GM12878 (cell line): ENCODE data around the gene RASGEF1B.

Source experiments
- CEBPB ChIP-seq, 2 experiments: fragments of 150-350 bp in 1 of 2; IDR thresholded peaks; 2 replicates each; pipeline ENCODE4 v1.6.1; 2012 to 2014; ENCODE audit warnings: low read depth in 2 of 2, low read length in 2 of 2, borderline replicate concordance in 1 of 2, inconsistent platforms in 1 of 2
- CTCF ChIP-seq, 3 experiments: IDR thresholded peaks in 2 of 3; conservative IDR thresholded peaks in 1 of 3; 2 replicates each; pipeline ENCODE4 v1.5.1; 2011; ENCODE audit warnings: low read depth in 3 of 3, low read length in 3 of 3, mild to moderate bottlenecking in 3 of 3, control low read depth in 2 of 3, moderate library complexity in 2 of 3, inconsistent platforms in 1 of 3, mixed read lengths in 1 of 3; ENCODE audit not compliant: control insufficient read depth in 2 of 3, insufficient read depth in 1 of 3; ENCODE audit errors: extremely low read depth in 1 of 3
- EP300 ChIP-seq, 2 experiments: fragments of 150-350 bp in 1 of 2; IDR thresholded peaks; 2 replicates each; pipeline ENCODE4 v1.6.1; 2011 to 2012; ENCODE audit warnings: low read depth in 2 of 2, low read length in 2 of 2, borderline replicate concordance in 1 of 2, improper control_type of control experiment in 1 of 2, inconsistent platforms in 1 of 2; ENCODE audit not compliant: control insufficient read depth in 1 of 2
- IKZF1 ChIP-seq: fragments of 450-650 bp; conservative IDR thresholded peaks from 2 replicates; pipeline ENCODE4 v1.6.1; 2017; ENCODE audit warnings: antibody characterized with exemption, mild to moderate bottlenecking
- NFYB ChIP-seq: IDR thresholded peaks from 2 replicates; pipeline ENCODE4 v1.6.1; 2011; ENCODE audit warnings: low read depth, mild to moderate bottlenecking, low read length, improper control_type of control experiment, moderate library complexity; ENCODE audit not compliant: insufficient read depth
- POLR2A ChIP-seq: IDR thresholded peaks from 2 replicates; pipeline ENCODE4 v1.6.1; 2011; ENCODE audit warnings: low read depth, mild to moderate bottlenecking, low read length
- SMAD5 ChIP-seq: IDR thresholded peaks from 2 replicates; pipeline ENCODE4 v1.6.1; 2016; ENCODE audit warnings: antibody characterized with exemption, low read depth
- TAF1 ChIP-seq: IDR thresholded peaks from 2 replicates; pipeline ENCODE4 v1.6.1; 2011; ENCODE audit warnings: mild to moderate bottlenecking, low read depth, low read length, borderline replicate concordance
- YY1 ChIP-seq: IDR thresholded peaks from 2 replicates; pipeline ENCODE4 v1.6.1; 2011; ENCODE audit warnings: low read depth, mild to moderate bottlenecking, low read length

DNA sequence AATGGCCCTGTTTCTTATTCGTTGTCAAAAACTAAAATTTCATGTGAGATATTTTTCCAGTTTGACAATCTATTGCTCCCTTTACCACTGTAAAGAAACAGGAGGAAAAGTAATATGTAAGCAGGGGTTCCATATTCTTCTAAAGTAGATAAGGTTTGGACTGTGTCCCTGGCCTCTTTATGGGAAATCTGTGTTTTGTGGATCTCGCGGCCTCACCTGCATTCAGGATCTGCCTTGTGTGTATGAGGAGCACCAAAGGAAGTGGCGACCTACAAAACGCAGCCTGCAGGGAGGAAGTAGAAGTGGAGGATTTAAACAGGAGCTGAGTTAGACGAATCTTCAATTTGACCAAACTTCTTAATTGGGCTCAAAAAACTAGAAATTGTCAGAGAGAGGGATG is 67.0 kb downstream of the RASGEF1B start:
- TF ChIP-seq POLR2A: no peak
- no peak for TF ChIP-seq SMAD5
- TF ChIP-seq CTCF (IDR thresholded peaks at IDR 0.05 in 2 of 3, conservative IDR thresholded peaks at IDR 0.05 in 1 of 3; ENCODE audit: control insufficient read depth in 2 of 3, extremely low read depth in 1 of 3, insufficient read depth in 1 of 3, low read depth in 3 of 3, low read length in 3 of 3): no peak
- no peak for TF ChIP-seq EP300 (IDR thresholded peaks at IDR 0.05; ENCODE audit: borderline replicate concordance in 1 of 2, control insufficient read depth in 1 of 2, low read depth in 2 of 2, low read length in 2 of 2)
- TF ChIP-seq NFYB: no peak
- TF ChIP-seq TAF1: no peak
- TF ChIP-seq CEBPB (IDR thresholded peaks at IDR 0.05; ENCODE audit: borderline replicate concordance in 1 of 2, low read depth in 2 of 2, low read length in 2 of 2): no peak
- no peak for TF ChIP-seq IKZF1
- no peak for TF ChIP-seq YY1
